GM21381 (cell line): ENCODE results near the gene FNBP1.

Experiments
- ATAC-seq: cut with Tn5 transposase; IDR thresholded peaks from one replicate; pipeline ENCODE4 v1.9.1; 2021; ENCODE audit warnings: mild to moderate bottlenecking, moderate library complexity; ENCODE audit not compliant: unreplicated experiment

FNBP1 gene

GRCh38 chr9:129838707-129839259, 204.2 kb downstream of the FNBP1 start:
- ATAC-seq, result no peak
